Measurements from ENCODE around the gene BMP6.
"Not testable (repeated sequence)": the region's sequence is repeated elsewhere in the genome, so short reads cannot be mapped to it uniquely, and the experiment has no call there.

BMP6 gene

DNA sequence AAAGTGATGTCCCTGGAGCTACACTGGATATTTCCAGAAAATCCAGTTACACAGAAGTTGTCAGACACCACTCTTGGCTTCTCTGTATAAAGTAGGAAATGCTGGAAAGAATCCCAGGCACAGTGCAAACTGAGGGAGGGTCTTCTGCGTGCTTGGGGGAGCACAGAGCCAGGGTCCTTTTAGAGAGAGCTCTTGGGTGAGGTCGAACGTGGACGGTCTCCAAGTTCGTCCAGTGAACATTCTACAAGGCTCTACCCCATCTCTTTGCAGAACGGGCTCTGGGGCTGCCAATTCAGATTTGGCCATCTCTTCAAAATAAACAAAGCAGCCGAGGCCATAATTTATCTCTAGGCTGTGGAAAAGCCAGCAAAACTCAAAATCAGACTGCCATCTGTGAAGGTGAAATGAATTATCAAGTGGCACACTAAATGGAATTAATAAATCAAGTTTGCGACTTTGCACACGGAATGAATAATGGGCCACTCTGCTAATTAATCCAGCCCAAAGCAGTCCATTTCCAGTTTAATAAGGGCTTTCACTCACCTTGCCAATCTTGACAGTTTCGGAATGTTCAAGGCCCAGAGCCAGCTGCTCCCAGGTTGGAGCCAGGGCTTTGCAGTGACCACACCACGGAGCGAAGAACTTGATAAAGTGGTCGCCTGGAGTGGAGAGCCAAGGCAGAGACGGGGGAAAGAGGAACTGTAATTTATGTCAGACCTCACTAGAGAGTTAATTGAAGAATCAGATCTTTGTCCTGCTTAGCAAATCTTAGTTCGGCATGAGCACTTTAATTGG, 165.4 kb downstream of the BMP6 start:
- no peak for DNase-seq

DNA sequence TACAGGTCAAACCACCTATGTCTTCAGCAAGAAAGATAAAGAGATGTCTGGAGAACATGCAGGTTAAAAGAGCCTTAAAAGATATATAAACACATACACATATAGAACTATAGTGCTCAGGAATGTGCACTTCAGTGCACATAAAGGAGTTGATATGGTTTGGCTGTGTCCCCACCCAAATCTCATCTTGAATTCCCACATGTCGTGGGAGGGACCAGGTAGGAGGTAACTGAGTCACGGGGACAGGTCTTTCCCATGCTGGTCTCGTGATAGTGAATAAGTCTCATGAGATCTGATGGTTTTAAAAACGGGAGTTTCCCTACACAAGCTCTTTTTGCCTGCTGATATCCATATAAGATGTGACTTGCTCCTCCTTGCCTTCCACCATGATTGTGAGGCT, 166.5 kb downstream of the BMP6 start:
- not testable (repeated sequence) for DNase-seq

DNA sequence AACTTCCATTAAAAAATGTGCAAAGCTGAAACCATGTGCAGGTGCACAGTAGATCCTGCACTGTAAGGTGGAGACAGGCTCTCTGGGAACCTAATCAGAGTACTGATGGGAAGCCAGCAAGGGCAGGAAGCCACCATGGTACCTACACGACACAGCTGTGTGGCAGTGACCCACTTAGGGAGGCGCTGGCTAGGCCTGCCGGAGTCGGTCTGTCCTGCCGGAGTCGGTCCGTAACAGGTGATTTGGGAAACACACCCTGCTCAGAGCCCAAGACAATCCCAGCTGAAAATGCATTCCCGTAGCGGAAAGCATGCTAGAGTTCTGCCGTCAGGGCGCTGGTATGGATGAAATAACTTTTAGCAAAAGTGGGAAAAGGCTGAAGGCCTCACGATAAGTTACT, 167.4 kb downstream of the BMP6 start:
- no peak for DNase-seq

DNA sequence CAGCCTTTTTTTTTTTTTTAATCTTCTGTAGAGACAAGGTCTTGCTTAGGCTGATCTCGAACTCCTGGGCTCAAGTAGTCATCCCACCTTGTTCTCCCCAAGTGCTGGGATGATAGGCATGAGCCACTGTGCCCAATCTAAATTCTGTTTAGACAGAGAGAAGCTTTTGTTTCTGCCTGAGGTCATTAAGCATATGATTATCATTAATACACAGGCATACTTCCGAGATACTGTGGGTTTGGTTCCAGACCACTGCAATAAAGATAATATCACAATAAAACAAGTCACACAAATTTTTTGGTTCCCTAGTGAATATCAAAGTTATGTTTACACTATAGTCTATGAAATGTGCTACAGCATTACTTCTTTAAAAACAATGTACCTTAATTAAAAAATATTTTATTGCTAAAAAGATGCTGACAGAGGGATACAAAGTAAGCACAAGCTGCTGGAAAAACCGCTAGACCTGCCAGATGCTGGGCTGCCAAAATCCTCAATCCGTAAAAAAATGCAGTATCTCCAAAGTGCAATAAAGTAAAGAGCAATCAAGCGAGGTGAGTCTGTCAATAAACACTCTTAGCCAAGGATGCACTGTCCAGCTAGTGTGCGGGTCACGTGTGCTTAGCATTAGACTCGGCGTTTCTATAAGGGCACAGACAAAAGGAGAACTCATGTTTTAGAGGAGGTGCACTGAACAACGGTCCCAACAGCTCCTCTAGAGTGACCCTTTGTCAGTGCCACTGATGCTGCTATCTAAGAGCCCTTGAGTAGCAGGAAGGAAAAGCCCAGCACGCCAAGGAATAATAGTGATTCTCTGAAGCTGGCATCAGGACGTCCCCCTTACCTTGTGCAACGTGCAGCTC, 168.6 kb downstream of the BMP6 start:
- no peak for DNase-seq

DNA sequence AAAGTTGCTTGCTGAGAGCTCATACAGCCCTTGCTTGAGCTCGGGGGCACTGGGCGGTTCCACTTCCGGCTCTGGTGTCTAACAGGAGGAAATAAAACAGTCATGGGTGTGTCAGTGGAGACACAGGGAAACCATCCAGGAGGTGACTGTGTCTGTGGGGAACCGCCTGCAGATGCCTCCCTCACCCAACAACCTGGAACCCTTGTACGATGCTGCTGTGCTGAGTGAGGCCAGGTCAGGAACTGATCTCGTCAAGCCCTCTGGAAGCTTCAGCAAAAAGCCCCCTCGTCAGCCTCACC, 169.2 kb downstream of the BMP6 start:
- no peak for DNase-seq

DNA sequence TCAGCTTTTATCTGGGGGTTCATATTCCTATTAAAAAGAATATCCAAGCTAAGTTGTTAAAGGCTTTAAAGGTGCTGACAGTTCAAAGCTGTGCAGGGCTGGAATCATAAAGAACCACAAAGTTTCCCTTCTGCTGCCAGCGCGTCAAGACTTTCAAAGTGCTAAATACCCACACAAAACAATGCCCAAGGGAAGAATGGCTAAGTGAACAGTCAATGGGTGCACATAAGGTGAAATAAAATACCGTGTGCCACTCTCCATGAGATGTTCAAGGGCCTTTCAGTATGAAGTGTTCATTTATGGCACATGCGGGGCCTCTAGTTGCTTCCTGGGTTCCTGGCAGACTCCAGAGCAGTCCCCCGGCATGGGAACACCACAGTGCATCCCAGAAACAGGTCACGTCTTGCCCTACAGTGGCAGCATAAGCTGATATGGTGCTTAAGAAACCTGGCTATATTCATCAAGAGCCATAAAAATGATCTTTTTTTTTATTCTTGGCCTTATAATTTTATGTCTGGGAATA, 170.6 kb downstream of the BMP6 start:
- DNase-seq = no peak

DNA sequence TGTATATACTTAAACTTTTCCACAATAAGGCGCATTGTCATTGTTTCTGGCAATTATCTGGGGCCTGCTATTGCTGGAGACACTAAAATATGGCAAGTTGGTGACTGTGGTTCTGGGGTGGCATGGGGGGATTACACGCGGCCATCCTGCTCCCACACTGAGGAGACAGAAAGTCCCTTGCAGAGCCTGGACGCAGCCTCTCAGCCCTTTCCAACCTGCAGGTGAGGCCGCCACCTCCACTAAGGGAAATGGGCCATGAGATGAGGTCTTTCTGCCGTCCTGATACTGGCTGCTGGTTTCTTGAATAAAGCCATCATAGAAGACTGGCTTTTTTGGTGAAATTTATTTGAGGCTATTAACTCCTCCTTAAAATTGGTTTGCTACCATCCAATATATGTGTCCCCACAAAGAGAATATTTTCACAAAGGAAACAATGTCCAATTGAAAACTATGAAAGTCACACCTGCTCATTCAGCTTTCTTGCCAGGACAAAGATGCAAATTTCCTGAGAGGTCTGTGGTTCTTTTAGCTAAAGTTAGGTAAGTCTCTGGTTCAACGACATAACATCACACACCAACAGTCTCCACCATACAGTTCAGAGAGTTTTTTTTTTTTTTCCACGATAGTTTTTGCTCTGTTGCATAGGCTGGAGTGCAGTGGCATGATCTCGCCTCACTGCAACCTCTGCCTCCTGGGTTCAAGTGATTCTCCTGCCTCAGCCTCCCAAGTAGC, 171.7 kb downstream of the BMP6 start:
- no peak for DNase-seq

DNA sequence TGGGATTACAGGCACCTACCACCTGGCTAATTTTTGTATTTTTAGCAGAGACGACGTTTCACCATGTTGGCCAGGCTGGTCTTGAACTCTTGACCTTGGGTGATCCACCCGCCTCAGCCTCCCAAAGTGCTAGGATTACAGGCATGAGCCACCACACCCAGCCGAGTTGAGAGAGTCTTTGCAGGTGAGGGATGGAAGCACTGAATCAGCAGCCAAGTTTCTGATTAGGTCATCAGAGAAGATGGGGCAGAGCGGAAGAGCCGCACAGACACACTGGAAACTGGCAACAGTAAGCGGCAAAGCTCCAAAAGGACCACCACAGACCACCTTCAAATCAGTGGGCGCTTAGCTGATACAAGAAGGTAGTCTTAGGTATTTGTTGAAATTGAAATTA, 172.3 kb downstream of the BMP6 start:
- not testable (repeated sequence) for DNase-seq

DNA sequence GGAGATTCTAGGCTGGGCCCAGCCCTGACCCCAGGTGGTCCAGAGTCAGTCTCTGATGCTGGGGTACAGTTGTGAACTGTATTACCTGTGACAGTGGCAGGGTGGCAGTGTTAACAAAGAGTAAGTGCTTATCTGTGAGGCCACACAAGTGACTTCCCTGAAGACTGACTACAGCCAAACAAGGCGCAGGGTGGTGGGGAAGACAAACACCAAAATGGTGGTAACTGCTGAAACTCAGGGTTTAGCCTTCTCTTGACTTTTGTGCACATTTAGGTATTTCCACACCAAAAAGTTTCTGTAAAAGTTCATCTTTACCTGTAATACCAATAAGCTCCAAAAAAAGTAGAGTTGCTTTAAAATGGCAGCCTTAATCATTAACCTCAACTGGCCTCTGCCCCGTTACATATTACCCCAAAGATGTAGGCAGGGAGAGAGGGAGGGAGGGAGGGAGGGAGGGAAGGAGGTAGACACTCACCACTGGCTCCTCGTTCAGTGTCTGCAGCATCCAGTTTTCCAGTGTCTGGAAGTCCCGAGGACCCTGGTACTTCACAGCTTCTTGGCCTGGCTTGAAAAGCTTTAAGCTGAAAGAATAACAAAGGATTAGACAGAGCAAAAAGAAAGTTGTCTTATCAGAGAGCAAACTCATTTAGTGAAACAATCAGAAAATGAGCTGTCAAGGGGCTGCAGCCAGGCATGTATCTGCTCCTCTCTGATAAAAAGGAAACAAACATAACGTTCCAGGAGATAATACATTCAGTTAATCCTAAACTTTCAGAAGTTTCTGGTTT, 173.4 kb downstream of the BMP6 start:
- DNase-seq = no peak

DNA sequence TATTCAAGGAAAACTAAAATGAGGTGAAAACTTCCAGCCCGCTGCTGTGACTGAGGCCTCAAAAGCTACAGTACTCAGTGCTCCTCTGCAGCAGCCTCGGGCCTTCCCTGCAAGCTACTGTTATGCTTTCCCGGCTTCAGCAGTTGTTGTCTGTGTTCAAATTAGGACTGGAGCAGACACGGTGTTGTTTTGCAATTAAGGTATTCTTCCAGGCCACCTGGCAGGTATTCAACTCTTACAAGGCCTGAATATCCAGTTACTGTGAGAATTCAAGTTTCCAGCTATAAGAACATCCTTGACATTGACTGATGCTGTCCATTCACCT, 174.0 kb downstream of the BMP6 start:
- DNase-seq = no peak

DNA sequence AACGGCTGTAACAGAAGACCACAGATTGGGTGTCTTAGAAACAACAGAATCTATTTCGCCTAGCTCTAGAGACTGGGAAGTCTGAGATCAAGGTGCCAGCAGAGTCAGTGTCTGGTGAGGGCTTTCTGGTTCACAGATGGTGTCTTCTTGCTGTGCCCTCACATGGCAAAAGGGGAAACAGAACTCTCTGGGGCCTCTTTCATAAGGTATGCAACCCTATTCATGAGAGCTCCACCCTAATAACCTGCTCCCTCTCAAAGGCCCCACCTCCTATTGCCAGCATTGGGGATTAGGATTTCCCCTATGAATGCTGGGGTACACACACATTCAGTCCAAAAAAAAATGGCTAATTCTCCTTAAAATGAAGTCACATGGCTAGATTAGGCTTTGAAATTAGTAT, 174.7 kb downstream of the BMP6 start:
- no peak for DNase-seq

DNA sequence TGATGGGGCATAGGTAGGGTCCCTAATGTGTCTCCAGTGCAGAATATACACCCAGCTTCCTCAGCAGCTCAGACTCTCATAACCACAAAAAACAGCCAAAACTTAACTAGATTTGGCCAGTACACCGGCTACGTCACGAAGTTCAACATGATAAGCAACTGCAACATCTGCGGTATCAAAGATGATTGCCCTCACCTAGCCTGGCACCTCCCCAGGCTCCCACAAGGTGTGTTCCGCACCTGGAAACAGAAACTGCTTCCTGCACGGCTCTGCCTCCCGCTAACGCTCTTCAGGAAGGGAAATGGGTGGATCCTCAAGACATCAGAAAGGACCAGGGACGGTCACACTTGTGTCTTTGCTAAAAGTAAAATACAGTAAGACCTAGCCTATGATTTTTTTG, 175.2 kb downstream of the BMP6 start:
- no peak for DNase-seq

DNA sequence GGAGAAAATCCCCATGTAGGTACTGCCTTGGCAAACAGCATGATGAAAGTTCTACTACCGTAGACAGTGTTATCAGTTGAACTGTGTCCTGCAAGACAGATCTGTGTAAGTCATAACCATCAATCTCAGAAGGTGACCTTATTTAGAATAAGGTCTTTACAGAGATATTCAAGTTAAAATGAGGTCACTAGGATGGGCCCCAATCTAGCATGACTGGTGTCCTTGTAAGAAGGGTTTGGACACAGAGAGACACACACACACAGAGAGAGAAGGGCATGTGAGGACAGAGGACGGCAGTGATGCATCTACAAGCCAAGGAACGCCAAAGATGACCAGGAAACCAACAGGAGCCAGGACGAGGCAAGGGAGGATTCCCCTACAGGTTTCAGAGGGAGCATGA, 175.9 kb downstream of the BMP6 start:
- no peak for DNase-seq

DNA sequence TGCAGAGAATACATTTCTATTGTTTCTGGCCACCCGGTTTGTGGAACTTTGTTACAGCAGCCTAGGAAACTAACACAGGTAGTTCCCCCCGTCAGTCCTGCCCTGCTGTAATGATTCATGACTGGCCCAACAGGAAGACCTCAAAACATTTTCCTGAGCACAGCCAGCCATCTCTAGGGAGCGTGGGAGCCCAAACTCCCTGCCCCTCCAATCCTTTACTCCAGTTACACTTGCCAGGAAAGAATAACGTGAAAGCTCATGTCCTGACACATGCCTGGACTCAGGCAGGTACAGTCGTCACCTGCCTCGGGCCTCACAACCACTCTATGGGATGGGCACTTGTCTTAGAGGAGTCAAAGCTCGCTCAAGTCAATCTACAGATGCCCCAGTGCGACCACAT, 176.3 kb downstream of the BMP6 start:
- DNase-seq = no peak

DNA sequence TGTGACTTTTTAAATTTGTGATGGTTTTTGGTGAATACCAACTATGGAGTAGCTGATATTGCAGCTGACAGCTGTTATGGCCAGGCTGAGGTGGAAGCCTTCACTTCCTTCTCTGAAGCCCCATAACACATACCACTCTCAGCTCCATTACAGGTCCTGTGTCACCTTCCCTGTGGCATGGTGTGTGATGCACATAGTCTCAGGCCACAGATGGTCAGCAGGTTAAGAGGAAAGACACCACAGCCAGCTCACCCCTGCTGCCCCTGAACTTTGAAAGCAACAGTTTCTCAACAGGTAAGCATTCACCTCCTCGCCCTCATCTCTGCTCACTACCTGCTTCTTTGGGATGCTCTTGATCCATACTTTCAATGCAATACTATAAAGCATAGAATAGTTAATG, 177.0 kb downstream of the BMP6 start:
- DNase-seq = no peak

DNA sequence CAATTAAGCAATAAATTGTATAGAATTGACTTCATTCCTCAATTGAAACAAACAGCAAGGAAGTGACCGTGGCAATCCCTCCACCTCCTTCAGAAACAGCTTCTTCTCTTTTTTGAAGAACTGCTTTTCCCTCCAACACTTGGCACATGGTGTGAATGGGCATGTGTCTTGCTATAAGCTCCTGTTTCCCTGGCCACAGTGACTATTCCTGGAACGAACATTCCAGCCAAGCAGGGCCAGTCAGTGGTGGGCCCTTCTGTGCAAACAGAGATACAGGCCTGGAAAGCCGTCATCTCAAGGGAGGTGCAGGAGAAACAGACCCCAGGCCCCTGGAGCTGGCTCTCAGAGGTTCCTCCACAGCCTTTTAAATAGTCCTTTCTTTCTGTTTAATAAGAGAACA, 177.8 kb downstream of the BMP6 start:
- DNase-seq = no peak

DNA sequence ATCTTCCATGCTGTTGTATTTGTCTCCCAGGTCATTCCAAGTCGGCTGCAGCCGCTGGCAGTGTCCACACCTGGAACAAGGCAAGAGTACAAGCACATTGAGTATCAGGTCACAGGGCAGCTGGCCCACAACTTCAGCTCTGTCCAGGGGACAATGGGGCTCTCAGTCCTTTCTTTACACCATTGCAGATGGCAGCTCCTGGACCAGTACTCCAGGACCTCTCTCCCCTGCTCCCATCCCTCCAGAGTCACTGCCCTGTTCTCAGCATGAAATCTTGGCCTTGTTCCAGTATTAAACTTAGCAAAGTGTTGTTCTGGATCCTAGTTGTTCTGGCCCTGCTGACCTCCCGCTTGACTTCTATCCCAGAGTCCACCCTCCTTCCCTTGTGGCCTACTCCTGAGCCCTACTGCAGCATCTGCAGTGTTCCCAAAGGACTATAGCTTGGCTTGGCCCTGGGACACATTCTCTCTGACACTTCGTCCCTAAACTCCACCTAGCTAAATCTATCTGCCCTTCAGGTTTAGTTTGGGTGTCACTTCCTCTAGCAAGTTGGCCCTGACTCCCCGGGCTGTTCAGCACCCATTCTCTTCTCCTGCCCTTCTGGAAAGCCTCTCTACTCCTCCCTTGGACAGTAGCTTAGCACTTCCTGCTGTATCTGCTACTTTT, 178.9 kb downstream of the BMP6 start:
- no peak for DNase-seq

DNA sequence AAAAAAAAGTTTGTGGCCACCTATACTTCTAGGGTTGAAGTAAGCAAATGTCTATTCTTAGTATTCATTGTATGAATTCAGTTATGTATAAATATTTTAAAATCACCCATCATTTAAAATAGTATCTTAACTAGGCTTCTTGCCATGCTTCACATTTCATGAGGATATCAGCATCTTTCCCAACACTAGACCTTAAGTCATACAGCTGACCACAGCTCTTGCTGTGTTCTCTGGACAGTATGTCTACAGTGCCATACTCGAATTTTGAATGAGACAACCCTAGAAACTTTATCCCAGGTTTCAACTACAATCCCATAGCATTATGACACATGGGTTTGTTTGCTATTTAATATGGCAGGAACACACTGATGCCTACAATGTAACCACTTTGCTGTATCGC, 179.5 kb downstream of the BMP6 start:
- DNase-seq = no peak

DNA sequence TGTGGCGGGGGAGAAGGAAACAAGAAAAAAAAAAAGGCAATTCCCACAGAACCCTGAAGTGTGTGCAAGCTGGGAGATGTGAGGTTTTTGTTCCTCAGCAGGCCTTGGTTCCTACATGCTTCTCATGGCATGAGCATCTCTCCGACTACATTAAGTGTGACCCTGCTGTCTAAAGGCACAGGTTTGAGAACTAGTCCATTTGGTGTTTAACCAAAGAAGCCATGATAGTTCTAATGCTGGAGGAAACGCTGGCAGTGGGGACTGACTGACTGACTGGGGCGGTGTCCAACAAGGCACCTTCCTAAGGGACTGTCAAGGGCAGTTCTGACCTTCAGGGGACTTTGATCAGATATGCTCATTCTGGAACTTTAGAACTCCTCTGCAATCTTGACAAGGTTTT, 180.8 kb downstream of the BMP6 start:
- no peak for DNase-seq

DNA sequence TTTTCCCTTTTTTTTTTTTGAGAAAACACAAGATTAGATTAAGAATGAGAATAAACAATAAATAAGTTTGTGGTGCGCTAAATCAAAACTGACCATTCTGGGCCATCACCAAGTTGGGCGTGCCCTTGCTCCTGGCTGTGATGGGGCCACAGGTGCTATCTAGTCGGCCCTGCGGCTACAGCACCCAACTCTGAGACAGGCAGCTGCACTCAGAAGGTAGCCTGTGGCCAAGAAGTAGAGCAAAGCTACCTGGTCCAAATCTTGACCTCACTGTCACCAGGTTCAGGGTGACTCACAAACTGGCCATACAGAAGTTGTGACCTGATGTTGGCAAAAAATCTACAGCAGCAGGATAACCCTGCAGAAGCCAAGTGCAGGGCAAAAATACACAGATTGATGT, 181.3 kb downstream of the BMP6 start:
- no peak for DNase-seq

DNA sequence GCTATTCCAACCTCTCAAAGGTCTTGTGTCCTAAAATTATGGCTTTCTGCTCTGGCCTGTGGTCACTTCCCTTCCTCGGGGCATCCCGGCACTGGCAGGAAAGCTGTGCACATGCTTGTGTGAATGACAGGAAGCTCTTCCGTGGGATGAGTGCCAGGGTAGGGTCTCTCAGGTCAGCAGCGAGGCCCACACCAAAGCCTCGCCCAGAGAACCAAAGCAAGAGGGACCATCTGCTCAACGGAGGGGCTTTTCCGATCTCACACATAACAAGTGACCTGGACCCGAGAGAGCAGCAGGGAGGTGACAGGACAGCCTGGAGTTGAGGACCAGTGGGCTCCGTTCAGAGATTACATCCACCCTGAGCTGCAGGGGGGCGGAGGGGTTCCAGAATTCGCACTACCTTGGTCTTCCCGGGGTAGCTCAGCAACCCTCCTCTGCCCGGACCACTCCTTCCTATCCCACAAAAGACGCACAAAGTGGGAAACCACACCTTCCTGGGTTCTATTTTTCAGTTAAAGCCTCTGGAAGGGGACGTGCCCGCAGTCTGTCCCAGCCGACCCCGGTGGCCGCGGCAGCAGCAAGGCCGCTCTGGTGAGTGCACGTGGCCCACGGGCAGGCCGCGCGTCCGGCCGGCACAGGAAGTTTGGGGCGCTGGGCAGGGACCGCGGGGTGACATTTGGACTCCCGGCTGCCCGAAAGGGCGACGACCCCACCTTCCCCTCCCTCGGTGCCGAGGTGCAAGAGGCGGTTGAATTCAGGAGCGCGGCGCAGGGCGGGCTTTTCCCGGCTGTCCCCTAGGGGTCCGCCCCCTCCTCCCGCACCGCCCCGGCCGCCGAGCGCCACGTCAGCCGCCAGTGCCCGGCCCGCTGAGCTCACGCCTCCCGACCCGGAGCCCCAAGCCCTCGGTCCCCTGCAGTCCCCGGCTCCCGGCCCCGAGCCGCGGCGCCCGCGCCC, 183.7 kb downstream of the BMP6 start:
- DNase-seq = peak; percentile 54

Measured in stimulated activated CD4-positive, alpha-beta T cell treated with anti-CD3 and anti-CD28 coated beads, Interleukin-4, amount 100 ng/mL, for 24 hours (primary cell).